Measurements from ENCODE around the gene ARHGAP18.

ARHGAP18 gene

DNA sequence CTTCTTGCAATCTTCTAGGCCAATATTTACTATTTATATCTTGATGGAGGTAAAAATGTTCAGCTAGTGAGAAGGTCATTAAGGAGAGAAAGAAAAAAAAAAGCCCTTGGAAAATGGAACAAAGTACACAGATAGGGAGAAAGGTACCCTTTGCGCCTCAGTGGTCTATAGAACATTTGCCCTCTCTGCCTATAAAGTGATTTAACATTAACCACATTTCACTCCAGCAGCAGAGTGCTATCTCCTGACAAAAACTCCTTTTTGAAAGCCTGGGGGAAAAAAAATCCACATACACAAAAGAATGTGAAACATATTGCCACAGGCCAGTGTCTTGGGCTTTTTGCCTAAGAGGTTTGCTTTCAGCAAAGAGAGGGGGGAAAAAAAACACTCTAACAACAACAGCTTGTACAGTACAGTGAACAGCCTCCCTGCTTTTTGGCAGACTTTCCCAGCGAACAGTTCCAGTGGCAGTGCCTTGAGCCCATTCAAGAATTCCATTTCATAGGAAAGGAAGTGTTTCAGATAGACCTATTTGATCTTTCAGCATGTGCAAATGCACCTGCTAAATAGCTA is 695 bp downstream of the ARHGAP18 start:
- TF ChIP-seq CTCF (IDR thresholded peaks at IDR 0.05; ENCODE audit: low read length, missing control alignments) = no peak
- peak overlapping the region; percentile 80 for H3K4me3 ChIP-seq (replicated peaks; ENCODE audit: low read depth, low read length)
- peak; percentile 83 for DNase-seq (ENCODE audit: low read depth)

DNA sequence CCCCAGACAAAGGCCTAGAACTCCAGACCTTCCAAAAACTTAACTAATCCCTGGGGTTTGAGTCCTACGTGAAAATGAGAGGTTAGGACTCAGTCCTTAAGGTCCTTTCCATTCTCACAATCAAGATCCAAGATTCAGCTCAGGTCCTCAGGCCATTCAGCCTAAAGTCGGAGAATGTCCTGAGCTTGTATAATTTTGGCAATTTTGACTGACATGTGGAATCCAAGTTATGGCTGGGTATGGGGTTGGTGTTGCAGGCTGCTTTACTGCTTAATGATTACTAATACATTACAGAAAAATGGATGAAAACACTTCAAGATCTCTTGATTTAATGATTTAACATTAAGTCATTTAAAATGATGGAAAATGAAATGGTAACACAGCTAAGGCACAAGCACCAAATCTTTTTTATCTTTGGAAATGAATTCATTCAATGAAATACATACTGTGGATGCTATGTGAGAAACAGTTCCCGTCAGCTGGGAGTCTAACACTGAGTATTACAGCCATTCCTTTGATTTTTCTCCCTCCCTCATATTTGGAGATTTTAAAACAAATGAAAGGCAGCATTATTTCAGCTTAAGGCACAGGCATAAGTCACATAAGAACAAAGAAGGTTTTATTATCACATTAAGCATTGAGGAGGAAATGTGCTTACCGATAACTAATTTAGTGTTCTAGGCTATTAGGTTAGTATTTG is 1.3 kb downstream of the ARHGAP18 start:
- DNase-seq (ENCODE audit: low read depth) = no peak

GRCh38 chr6:129707882-129708495 is 2.0 kb downstream of the ARHGAP18 start:
- no peak for TF ChIP-seq CTCF (IDR thresholded peaks at IDR 0.05; ENCODE audit: low read length, missing control alignments)
- peak overlapping the region; percentile 80 for H3K4me3 ChIP-seq (replicated peaks; ENCODE audit: low read depth, low read length)
- no peak for DNase-seq (ENCODE audit: low read depth)

More for the DNA sequence above, 1.3 kb downstream of the ARHGAP18 start:
- no peak for TF ChIP-seq CTCF (IDR thresholded peaks at IDR 0.05; ENCODE audit: low read length, missing control alignments)
- H3K4me3 ChIP-seq (replicated peaks; ENCODE audit: low read depth, low read length) = peak overlapping the region; percentile 80

DNA sequence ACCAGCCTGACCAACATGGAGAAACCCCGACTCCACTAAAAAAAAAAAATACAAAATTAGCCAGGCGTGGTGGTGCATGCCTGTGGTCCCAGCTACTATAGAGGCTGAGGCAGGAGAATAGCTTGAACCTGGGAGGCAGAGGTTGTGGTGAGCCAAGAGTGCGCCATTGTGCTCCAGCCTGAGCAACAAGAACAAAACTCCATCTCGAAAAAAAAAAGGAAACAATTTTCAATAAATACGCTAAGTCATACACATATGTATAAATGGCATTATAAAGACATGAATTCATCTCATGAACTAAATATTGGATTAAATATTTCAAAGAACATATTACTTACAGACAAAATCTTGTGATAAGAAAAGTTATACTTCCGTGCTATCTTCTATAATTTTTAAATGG is 2.9 kb downstream of the ARHGAP18 start:
- no peak for DNase-seq (ENCODE audit: low read depth)
- no peak overlapping the region for H3K4me3 ChIP-seq (replicated peaks; ENCODE audit: low read depth, low read length)
- no peak for TF ChIP-seq CTCF (IDR thresholded peaks at IDR 0.05; ENCODE audit: low read length, missing control alignments)

DNA sequence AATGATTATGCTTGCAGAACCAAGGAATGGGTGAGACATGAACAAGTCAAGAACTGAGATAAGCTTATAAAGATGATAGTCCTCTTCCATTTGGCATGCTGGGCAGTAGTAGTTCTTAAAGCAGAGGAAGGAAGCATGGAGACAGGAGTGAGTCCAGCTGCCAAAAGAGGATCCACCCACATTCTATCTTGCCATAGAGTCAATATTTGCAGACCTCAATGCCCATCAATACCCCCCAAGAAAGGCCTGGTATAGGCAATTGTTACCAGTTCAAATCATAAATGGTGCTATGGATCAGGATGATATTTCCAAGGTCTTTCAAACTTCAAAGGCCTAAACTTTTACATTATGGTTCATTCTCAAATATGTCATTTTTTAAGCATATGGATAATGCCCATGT is 4.8 kb downstream of the ARHGAP18 start:
- H3K4me3 ChIP-seq (replicated peaks; ENCODE audit: low read depth, low read length) = no peak overlapping the region
- TF ChIP-seq CTCF (IDR thresholded peaks at IDR 0.05; ENCODE audit: low read length, missing control alignments) = no peak
- no peak for DNase-seq (ENCODE audit: low read depth)

- no peak for DNase-seq (ENCODE audit: low read depth)
- no peak for TF ChIP-seq CTCF (IDR thresholded peaks at IDR 0.05; ENCODE audit: low read length, missing control alignments)
These were observed 5.3 kb downstream of the ARHGAP18 start for GRCh38 chr6:129704708-129705107.

More at GRCh38 chr6:129704708-129705107, 5.3 kb downstream of the ARHGAP18 start:
- H3K4me3 ChIP-seq (replicated peaks; ENCODE audit: low read depth, low read length) = no peak overlapping the region

Data from fibroblast of pulmonary artery (primary cell).